22Rv1 (cell line): ENCODE data around the gene COL4A6.

Experiments
- H3K27ac ChIP-seq: fragments of 450-650 bp; 2 replicates; pipeline ENCODE4 v1.5.1; 2017
- ZFX ChIP-seq: fragments of 450-650 bp; IDR thresholded peaks from 2 replicates; pipeline ENCODE4 v1.6.1; 2017; ENCODE audit warnings: antibody characterized with exemption, borderline replicate concordance
- TF ChIP-seq, protein P1 (sequence below): fragments of 450-650 bp; IDR thresholded peaks from 2 replicates; pipeline ENCODE4 v1.5.1; 2017; ENCODE audit warnings: mild to moderate bottlenecking

Gene COL4A6

DNA sequence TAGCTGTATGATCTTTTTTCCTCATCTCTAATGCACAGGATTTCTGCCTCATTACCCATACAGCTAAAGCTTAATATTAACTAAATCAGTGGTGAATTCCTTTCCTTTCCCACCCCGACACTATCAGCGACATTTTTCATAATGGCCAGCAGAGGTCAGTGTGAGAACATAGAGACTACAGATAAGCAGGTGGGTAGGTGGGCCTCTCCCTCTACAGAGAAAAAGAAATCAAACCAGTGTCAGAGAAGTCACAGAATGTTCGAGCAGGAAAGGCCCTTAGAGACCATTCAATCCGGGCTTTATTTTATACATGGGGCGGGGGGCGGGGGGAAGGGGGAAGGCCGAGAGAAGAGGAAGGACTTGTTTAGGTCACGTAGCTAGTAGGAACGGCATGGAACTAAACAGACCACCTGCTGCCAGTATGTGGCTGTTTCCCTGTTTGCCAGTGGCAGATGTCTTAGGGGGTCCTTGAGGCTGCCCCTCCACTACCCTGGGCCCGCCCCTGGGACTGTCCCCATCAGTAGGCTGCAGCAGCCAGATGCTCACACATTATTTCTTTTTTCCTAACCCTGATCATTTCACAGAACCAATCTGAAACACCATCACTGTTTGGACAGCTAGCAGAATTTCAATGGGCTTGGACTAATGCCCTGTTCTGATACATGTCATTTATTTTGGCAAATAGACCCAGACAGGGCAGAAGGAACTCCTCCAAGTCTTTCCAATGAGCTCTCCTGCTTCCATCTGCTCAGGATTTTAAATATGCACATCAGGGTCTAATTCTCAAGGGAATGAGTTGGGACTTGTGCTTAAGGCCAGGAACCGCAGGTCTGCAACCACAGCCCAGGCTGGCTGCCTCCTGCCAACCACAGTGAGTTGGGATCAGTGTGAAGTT is 213.2 kb downstream of the COL4A6 start:
- no peak overlapping the region for H3K27ac ChIP-seq
- TF ChIP-seq ZFX: no peak
- TF ChIP-seq, protein P1, sequence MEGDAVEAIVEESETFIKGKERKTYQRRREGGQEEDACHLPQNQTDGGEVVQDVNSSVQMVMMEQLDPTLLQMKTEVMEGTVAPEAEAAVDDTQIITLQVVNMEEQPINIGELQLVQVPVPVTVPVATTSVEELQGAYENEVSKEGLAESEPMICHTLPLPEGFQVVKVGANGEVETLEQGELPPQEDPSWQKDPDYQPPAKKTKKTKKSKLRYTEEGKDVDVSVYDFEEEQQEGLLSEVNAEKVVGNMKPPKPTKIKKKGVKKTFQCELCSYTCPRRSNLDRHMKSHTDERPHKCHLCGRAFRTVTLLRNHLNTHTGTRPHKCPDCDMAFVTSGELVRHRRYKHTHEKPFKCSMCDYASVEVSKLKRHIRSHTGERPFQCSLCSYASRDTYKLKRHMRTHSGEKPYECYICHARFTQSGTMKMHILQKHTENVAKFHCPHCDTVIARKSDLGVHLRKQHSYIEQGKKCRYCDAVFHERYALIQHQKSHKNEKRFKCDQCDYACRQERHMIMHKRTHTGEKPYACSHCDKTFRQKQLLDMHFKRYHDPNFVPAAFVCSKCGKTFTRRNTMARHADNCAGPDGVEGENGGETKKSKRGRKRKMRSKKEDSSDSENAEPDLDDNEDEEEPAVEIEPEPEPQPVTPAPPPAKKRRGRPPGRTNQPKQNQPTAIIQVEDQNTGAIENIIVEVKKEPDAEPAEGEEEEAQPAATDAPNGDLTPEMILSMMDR: peak; percentile 68

DNA sequence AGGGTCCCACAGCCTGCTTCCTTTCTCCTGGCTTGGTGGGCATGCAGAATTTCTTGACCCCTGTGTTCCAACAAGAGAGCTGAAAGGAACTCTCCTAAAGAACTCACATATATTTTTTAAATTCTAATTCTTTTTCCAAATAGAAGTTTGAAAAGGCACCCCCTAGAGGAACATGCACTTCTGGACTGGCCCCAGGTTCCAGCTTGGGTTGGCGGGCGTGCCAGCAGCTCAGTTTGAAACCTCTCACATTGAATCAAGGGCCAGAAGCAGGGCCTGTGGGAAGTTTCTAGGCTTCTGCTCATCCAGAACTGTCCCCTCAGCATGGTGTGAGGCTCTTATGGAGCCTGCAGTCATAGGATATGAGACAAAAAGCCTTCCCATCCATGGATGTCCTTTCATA is 214.0 kb downstream of the COL4A6 start:
- no peak for TF ChIP-seq ZFX
- TF ChIP-seq, protein P1: no peak
- H3K27ac ChIP-seq: no peak overlapping the region

DNA sequence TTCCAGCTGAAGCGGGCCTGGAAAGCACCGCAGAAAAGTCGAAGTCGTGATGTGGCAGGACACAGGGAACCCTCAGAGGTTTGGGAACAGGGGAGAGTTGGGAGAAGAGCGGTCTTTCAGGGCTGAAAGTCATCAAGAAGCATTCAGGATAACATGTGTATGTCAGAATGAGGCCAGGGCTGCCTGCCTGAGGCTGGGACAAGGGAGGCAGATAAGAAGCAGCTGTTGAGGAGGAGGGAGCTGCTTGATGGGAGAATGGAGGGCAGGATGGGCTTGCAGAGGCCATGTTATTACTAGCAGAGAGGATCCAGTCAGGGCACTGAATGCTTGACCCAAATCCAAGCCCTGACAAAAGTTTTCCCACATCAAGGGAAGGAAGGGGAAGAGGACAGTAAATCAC is 214.6 kb downstream of the COL4A6 start:
- no peak overlapping the region for H3K27ac ChIP-seq
- TF ChIP-seq, protein P1: no peak
- no peak for TF ChIP-seq ZFX

DNA sequence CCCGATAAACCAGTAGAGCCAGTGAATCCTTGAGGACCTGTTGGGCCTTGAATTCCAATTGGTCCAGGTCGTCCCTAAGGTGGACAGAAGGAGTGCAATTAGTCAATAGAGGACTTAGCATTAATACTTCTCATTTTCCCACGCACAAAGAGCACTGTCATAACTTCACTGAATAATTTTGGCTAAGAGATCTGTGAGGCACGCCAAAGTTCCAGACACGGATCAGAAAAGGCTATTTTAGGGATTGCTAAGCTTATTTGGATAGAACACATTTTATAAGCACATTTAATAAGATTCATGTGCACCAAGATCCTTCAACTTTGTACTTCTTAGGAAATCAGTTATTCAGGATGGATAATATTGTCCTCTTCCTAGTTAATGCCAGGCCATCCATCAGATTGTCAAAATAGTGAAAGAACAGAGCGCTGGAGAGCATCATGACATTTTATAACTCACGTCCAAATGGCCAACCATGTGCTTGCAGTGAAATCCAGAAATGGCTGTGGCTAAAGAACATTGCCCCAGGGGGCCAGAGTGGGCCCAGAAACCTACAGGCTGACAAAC is 216.8 kb downstream of the COL4A6 start:
- TF ChIP-seq, protein P1: no peak
- TF ChIP-seq ZFX: no peak
- no peak overlapping the region for H3K27ac ChIP-seq

DNA sequence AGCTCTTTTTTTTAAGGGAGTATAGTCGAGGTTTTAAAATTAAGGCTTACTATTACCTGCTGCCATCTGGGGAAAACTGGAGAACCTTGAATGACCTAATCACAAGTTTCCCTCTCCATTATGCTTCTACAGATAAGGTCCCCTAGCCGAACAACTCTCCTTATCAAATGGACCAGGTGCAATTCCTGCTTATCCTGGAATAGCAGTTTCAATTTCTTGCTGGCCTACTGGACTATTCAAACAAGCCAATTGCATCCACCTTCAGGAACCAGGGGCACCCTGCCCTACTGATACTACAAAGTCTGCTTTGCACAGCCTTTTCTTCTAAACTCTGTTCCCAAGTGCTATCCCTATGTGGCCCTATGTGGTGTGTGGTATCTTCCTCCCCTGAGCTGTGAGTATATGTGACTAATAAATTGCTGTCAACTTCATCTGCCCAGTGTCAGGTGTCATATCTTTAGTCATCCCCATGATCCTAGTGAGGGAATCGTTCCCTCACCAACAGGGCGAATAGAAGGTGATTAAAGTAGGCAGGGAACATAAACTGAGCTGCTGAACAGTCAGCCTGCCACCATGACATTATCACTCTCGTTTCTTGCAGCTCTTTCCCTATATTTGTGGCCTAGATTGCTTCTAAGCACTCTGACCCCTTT is 218.1 kb downstream of the COL4A6 start:
- H3K27ac ChIP-seq: no peak overlapping the region
- TF ChIP-seq, protein P1: no peak
- no peak for TF ChIP-seq ZFX

DNA sequence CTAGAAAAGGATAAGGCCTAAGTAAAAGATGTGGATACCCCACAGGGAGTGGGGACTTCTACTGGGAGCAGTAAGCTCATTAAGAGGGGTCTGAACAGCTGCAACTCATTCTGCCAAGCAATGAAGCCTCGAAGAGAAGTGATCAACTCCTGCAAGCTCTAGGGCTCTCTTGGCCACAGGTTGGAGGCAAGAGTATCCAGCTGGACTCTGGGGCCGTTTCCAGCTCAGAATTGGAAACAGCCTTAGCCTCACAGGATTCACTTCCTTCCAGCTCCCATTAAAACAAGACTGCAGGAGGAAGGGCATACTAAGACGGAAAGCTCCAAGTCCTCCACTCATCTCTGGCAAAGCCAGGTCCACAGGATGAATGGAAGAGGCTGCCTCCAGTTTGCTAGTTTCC is 220.3 kb downstream of the COL4A6 start:
- H3K27ac ChIP-seq: no peak overlapping the region
- TF ChIP-seq, protein P1: no peak
- no peak for TF ChIP-seq ZFX
